Prostate gland (tissue), 2 donors: ENCODE results near the gene NUMBL.

ENCODE experiments used
- CTCF ChIP-seq, 4 experiments: fragments of 200-600 bp in 2 of 4; fragments of 450-650 bp in 2 of 4; sonication (generic) in 2 of 4; IDR thresholded peaks; 1 replicate in 3 of 4; 2 replicates in 1 of 4; pipeline ENCODE4 v1.5.1; 2016 to 2019; ENCODE audit warnings: antibody characterized with exemption in 4 of 4, mild to moderate bottlenecking in 2 of 4, moderate library complexity in 2 of 4
- POLR2A ChIP-seq: fragments of 450-650 bp; IDR thresholded peaks from one replicate; pipeline ENCODE4 v1.6.1; 2016; ENCODE audit warnings: antibody characterized with exemption, mild to moderate bottlenecking

GRCh38 chr19:40705950-40706619, 15.6 kb upstream of the NUMBL start:
- no peak for TF ChIP-seq CTCF (IDR thresholded peaks at IDR 0.05)
- TF ChIP-seq POLR2A: no peak
